Rectal smooth muscle tissue (tissue), 1 donor: ENCODE results near the gene CHSY1.

Experiments used
- H3K27ac ChIP-seq: one replicate; pipeline ENCODE4 v1.7.0; 2013; ENCODE audit warnings: low read depth, low read length, inconsistent platforms
- H3K27me3 ChIP-seq: one replicate; pipeline ENCODE4 v1.7.0; 2013; ENCODE audit warnings: low read length; ENCODE audit not compliant: control insufficient read depth, insufficient read depth
- H3K36me3 ChIP-seq: one replicate; pipeline ENCODE4 v1.7.0; 2013; ENCODE audit warnings: low read length; ENCODE audit not compliant: control insufficient read depth, insufficient read depth
- H3K4me1 ChIP-seq: one replicate; pipeline ENCODE4 v1.7.0; 2013; ENCODE audit warnings: low read length; ENCODE audit not compliant: control insufficient read depth, insufficient read depth
- H3K4me3 ChIP-seq: one replicate; pipeline ENCODE4 v1.7.0; 2013; ENCODE audit warnings: low read length
- H3K9ac ChIP-seq: one replicate; pipeline ENCODE4 v1.7.0; 2013; ENCODE audit warnings: low read length

The CHSY1 gene

GRCh38 chr15:101264011-101264410 lies 12.2 kb upstream of the CHSY1 start:
- Histone ChIP-seq H3K4me3 (no peak overlapping the region), H3K4me1 (no peaks in the 10 kb centered on the region), H3K27me3 (no peaks in the 10 kb centered on the region), H3K9ac (no peak overlapping the region), H3K27ac (no peak overlapping the region), H3K36me3 (no peaks in the 10 kb centered on the region)

DNA sequence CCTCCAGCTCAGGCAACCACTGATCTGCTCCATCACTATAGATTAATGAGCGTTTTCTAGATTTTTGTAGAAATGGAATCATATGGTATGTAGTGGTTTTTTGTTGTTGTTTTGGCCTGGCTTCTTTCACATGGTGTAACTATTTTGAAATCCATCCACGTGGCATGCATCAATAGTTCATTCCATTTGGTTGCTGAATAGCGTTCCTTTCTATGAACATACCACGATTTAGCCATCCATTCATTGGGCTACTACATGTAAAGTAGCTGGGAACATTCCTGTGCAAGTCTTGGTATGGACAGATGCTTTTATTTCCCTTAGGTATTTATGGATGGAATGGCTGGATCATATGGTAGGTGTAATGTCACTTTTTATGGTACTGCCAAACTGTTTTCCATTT lies 10.7 kb upstream of the CHSY1 start:
- H3K27ac ChIP-seq, result no peak overlapping the region
- H3K4me3 ChIP-seq, result no peak overlapping the region
- no peak overlapping the region for H3K9ac ChIP-seq
- H3K36me3 ChIP-seq, result no peaks in the 10 kb centered on the region
- peaks cover 2% of the 10 kb centered on the region for H3K4me1 ChIP-seq
- H3K27me3 ChIP-seq, result no peaks in the 10 kb centered on the region

DNA sequence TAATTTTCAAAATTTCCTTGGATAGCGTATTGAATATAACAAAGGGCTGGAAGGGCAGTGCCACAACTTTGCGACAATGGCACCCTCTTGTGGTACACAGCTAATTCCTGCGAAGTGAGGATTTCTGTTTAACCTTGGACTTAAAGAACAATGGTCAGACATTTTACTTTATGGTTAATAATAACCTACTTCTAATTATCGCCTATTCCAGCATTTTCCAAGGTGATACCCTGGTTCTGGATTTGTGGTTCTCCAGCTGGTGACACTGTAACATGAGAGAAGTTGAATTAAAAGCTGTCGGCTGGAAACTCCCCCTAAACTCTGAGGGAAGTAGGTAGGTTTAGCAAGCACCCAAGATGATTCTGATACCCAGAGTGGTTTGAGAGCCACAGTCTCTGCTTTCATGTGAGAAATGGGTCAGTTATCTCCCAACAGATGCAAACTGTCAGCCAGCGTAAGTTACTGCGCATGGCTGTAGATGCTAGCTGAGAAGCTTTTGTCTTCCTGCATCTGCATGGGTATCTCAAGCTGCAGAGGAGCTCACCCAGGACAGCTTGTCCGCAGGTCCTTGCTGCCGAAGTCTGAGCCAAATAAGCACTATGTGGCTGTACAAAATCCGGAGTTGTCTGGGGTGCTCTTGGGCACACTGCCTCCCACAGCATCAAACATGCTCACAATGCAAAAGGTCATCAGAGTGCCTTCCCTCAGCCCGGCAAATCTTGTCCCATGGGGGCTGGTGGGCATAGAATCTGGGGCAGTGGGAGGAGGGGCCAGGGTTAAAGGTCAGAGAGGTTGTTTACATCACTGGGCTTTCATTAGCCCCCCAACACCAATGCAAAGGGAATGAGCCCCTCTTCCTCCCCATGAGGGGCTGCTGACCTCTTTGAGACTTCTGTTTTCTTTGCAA lies 6.6 kb upstream of the CHSY1 start:
- H3K9ac ChIP-seq, result no peak overlapping the region

GRCh38 chr15:101256757-101257156 lies 4.9 kb upstream of the CHSY1 start:
- H3K4me1 ChIP-seq, result peaks cover 8% of the 10 kb centered on the region
- no peaks in the 10 kb centered on the region for H3K27me3 ChIP-seq
- no peak overlapping the region for H3K27ac ChIP-seq

More for the DNA sequence above, 6.6 kb upstream of the CHSY1 start:
- Histone ChIP-seq H3K27me3 (no peaks in the 10 kb centered on the region), H3K27ac (no peak overlapping the region), H3K4me3 (no peak overlapping the region), H3K36me3 (no peaks in the 10 kb centered on the region), H3K4me1 (peaks cover 2% of the 10 kb centered on the region)

GRCh38 chr15:101255615-101256241 lies 3.9 kb upstream of the CHSY1 start:
- H3K4me1 ChIP-seq, result peaks cover 8% of the 10 kb centered on the region
- H3K27ac ChIP-seq, result no peak overlapping the region
- H3K36me3 ChIP-seq, result no peaks in the 10 kb centered on the region
- H3K4me3 ChIP-seq, result no peak overlapping the region
- no peak overlapping the region for H3K9ac ChIP-seq
- H3K27me3 ChIP-seq, result no peaks in the 10 kb centered on the region

More at GRCh38 chr15:101256757-101257156, 4.9 kb upstream of the CHSY1 start:
- Histone ChIP-seq H3K4me3 (no peak overlapping the region), H3K36me3 (no peaks in the 10 kb centered on the region), H3K9ac (no peak overlapping the region)

DNA sequence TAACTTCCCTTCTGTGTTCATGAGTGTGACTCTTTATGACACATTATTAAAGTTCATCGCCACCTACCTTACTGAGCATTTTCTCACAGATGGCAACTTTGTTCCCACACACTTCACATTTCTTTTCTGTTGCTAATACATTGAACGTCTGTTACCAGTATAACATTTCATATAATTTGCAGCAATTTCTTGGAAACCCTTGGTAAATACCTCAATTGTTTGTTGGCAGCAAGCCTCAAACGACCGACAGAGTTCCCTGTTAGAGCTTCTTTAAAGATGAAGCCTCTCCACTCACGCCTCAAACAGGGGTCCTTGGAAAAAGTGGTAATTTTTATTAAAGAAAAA lies 3.2 kb upstream of the CHSY1 start:
- H3K36me3 ChIP-seq, result no peaks in the 10 kb centered on the region
- no peak overlapping the region for H3K4me3 ChIP-seq
- no peak overlapping the region for H3K27ac ChIP-seq
- no peak overlapping the region for H3K9ac ChIP-seq
- H3K27me3 ChIP-seq, result no peaks in the 10 kb centered on the region
- H3K4me1 ChIP-seq, result peaks cover 16% of the 10 kb centered on the region

DNA sequence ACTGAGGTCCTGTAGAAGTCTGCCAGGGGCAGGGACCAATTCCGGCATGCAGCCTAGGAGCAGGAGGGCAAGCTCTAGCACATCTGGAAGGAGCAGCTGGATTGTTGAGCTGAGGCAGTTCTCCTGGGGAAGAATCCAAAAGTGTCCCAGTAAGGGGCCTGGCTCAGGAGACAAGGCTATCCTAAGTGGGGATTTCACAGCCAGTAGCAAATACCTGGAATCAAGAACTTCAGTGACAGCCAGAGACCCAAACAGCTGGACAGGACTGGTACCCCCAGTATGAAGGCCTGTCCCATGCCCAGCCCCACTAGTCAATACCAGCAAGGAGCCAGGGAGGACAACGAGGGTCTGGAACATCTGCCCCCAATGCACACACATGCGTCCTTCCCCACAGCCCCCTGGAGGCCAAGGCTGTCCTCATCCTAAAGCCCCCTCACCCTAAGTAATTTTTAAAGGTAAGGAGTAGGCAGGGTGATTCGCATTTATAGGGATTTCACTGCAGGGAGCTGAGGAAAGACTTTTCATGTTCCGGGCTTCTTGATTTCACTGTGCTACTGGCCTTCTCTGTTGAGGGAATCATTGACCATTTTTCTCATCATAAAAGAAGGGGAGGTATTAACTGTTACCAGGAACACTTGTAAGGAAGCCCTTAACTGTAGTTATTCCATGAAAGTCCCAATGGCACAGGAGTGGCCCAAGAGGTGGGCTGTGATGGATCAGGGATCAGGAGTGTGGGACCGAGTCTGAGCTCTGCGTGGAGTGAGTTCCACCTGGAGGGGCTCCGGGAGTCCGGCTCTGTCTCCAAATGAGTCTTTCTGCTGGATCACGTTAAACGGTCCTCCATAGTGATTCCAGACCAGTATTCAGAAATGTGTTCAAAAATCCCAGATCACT lies 2.6 kb upstream of the CHSY1 start:
- Histone ChIP-seq H3K27me3 (no peaks in the 10 kb centered on the region), H3K4me3 (no peak overlapping the region), H3K27ac (no peak overlapping the region), H3K9ac (no peak overlapping the region), H3K36me3 (no peaks in the 10 kb centered on the region), H3K4me1 (peaks cover 17% of the 10 kb centered on the region)

GRCh38 chr15:101252836-101253235 lies 988 bp upstream of the CHSY1 start:
- peak overlapping the region; percentile 81 for H3K27ac ChIP-seq
- peak overlapping the region; percentile 39 for H3K9ac ChIP-seq
- peak overlapping the region; percentile 80 for H3K4me3 ChIP-seq
- H3K27me3 ChIP-seq, result no peaks in the 10 kb centered on the region
- peaks cover 15% of the 10 kb centered on the region for H3K4me1 ChIP-seq
- H3K36me3 ChIP-seq, result no peaks in the 10 kb centered on the region

DNA sequence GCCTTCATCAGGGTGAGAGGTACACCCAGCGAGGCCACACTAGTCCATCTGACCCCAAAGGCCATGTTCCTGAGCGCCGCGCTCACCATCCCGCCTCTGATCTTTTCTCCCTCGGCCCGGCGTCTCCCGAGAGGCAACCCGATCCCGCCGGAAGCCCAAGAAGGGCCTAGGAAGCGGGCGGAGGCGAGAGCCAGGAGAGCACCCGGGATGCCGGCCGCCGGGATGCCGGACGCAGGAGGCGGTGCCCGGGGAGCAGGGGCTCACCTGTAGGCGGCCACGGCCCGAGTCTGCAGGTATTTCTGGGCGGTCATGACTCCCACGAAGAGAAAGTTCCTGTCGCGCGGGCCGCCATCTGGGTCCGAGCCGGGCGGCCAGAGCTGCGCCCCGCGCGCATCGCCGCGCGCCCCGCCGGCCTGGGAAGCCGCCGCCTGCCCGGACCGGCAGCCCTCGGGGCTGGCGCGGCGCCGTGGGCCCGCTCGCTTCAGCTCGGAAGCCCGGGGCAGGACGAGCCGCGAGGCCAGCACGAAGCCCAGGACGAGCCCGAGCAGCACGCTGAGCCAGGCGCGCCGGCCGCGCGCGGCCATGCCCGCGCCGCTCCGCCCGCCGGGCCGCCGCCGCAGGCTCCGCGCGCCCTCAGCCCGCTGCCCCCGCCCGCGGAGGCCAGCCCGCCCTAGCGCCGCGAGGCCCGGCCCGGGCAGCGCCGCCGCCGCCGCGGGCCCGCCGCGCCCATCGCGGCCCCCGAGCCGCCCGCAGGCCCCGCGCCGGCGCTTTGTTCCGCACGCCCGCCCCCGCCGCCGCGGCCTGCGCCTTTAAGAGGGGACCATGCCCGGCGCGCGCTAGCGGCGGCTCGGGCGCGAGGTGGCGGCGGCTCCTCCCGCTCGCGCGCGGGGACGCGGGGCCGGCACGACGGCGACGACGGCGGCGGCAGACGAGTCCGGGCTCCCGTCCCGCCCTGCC lies 697 bp downstream of the CHSY1 start:
- H3K4me1 ChIP-seq, result peaks cover 15% of the 10 kb centered on the region
- H3K4me3 ChIP-seq, result peak overlapping the region; percentile 81
- H3K36me3 ChIP-seq, result no peaks in the 10 kb centered on the region
- H3K27me3 ChIP-seq, result no peaks in the 10 kb centered on the region
- peak overlapping the region; percentile 81 for H3K27ac ChIP-seq
- peak overlapping the region; percentile 34 for H3K9ac ChIP-seq

DNA sequence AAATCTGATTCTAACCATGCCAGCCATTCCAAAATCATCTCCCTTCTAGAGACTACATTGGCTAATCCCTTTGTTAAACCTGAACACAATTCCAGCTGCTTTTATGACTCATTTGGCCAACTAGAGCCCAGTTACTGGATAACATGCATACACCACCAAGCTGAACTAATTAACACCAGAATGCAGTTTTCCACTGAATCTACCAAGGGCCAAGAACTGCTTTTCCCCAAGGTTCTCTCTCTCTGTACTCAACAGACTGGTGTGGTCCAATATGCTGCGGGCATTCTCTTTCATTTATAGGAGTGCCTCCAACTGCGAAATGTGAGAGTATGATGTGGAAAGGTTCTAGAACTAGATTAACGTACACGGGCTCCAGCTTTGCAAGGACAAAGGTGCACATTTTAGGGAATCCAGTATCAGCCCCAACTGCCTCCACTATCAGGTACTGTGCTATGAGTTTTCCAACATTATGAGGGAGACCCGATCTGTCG lies 1.5 kb downstream of the CHSY1 start:
- Histone ChIP-seq H3K4me3 (peak overlapping the region; percentile 81), H3K36me3 (no peaks in the 10 kb centered on the region), H3K27me3 (no peaks in the 10 kb centered on the region), H3K4me1 (peaks cover 15% of the 10 kb centered on the region), H3K9ac (peak overlapping the region; percentile 34), H3K27ac (peak overlapping the region; percentile 50)

DNA sequence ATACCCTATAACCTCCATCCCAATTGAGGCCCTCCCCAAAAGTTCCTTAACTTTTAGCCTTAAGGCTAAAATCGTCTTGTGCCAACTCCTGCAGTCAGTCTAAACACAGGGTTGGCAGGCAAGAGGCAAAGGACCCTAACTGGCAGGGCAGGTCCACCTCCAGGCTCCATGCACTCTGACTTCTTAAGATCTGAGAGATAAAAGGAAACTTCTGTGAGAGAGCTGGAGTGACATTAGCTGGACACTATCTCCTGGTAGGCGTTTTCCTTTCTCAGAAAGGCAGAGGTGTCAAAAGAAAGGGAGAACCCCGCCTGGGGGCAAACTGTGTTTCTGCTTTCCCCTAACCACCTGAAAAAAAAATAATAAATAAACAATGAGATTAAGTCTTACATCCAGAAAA lies 3.6 kb downstream of the CHSY1 start:
- no peak overlapping the region for H3K4me3 ChIP-seq
- no peaks in the 10 kb centered on the region for H3K36me3 ChIP-seq
- no peak overlapping the region for H3K27ac ChIP-seq
- H3K9ac ChIP-seq, result no peak overlapping the region
- peaks cover 15% of the 10 kb centered on the region for H3K4me1 ChIP-seq
- H3K27me3 ChIP-seq, result no peaks in the 10 kb centered on the region
